GM23338 (cell line): ENCODE data around the gene DDTL. TPM values are rescaled to one million over a fixed set of nuclear protein-coding genes. Genes with fewer than 3 reads are reported as not detected.
A peak's percentile ranks its signal among the peaks of the same experiment; 100 is the strongest.

Source experiments
- ATAC-seq: fragments of 200-7000 bp; cut with Tn5 transposase; 3 replicates; pipeline ENCODE4 v1.9.1; 2020
- DNase-seq: peaks from one replicate; pipeline ENCODE4 v3.0.0-alpha.2; 2015; ENCODE audit warnings: low spot score
- H2AFZ ChIP-seq: fragments of 200-600 bp; sonication (generic); 2 replicates; pipeline ENCODE4 v1.8.0; 2016; ENCODE audit warnings: antibody characterized with exemption, mild to moderate bottlenecking, moderate library complexity
- H3F3A ChIP-seq: fragments of 200-600 bp; sonication (generic); replicated peaks from 2 replicates; pipeline ENCODE4 v1.8.0; 2017; ENCODE audit warnings: antibody characterized with exemption, mixed run types, low read depth
- H3K27ac ChIP-seq: fragments of 200-600 bp; sonication (generic); 2 replicates; pipeline ENCODE4 v1.6.1; 2016; ENCODE audit warnings: low read depth
- H3K27me3 ChIP-seq: fragments of 200-600 bp; sonication (generic); 2 replicates; pipeline ENCODE4 v1.8.0; 2016; ENCODE audit warnings: mild to moderate bottlenecking, mixed run types, moderate library complexity; ENCODE audit not compliant: insufficient read depth
- H3K36me3 ChIP-seq: fragments of 200-600 bp; sonication (generic); 2 replicates; pipeline ENCODE4 v1.8.0; 2016; ENCODE audit warnings: mild to moderate bottlenecking; ENCODE audit not compliant: insufficient read depth
- H3K4me1 ChIP-seq: fragments of 200-600 bp; sonication (generic); 2 replicates; pipeline ENCODE4 v1.8.0; 2016; ENCODE audit warnings: mild to moderate bottlenecking, moderate library complexity; ENCODE audit not compliant: insufficient read depth
- H3K4me2 ChIP-seq: fragments of 200-600 bp; sonication (generic); 2 replicates; pipeline ENCODE4 v1.7.1; 2017; ENCODE audit warnings: mixed run types
- H3K4me3 ChIP-seq: fragments of 200-600 bp; sonication (generic); 2 replicates; pipeline ENCODE4 v1.6.1; 2016; ENCODE audit warnings: mixed run types
- H3K79me2 ChIP-seq: fragments of 200-600 bp; sonication (generic); replicated peaks from 2 replicates; pipeline ENCODE4 v1.8.0; 2017; ENCODE audit warnings: mild to moderate bottlenecking; ENCODE audit not compliant: insufficient read depth
- H3K9me2 ChIP-seq: fragments of 200-600 bp; sonication (generic); 2 replicates; pipeline ENCODE4 v1.8.0; 2017; ENCODE audit not compliant: insufficient read depth
- H4K20me1 ChIP-seq: fragments of 200-600 bp; sonication (generic); replicated peaks from 2 replicates; pipeline ENCODE4 v1.8.0; 2017; ENCODE audit warnings: mild to moderate bottlenecking; ENCODE audit not compliant: insufficient read depth
- H3K27ac Mint-ChIP-seq: 2 replicates; pipeline ENCODE4 v1.8.0; 2020; ENCODE audit warnings: inconsistent platforms, mild to moderate bottlenecking, moderate library complexity, mixed read lengths
- H3K27me3 Mint-ChIP-seq: 3 replicates; pipeline ENCODE4 v1.8.0; 2022; ENCODE audit warnings: low read depth, mild to moderate bottlenecking, moderate library complexity, mixed read lengths, inconsistent platforms; ENCODE audit not compliant: insufficient read depth, poor library complexity
- H3K36me3 Mint-ChIP-seq: 3 replicates; pipeline ENCODE4 v1.8.0; 2021; ENCODE audit warnings: low read depth, mild to moderate bottlenecking, inconsistent platforms, moderate library complexity, mixed read lengths
- H3K4me1 Mint-ChIP-seq: 3 replicates; pipeline ENCODE4 v1.8.0; 2020; ENCODE audit warnings: mild to moderate bottlenecking, inconsistent platforms, mixed read lengths
- H3K4me3 Mint-ChIP-seq: 3 replicates; pipeline ENCODE4 v1.8.0; 2021; ENCODE audit warnings: moderate library complexity, mild to moderate bottlenecking, inconsistent platforms, mixed read lengths
- H3K9me3 Mint-ChIP-seq: 3 replicates; pipeline ENCODE4 v1.8.0; 2020; ENCODE audit warnings: moderate library complexity, mild to moderate bottlenecking, inconsistent platforms, mixed read lengths
- ETS1 ChIP-seq: IDR thresholded peaks from 2 replicates; pipeline ENCODE4 v1.6.1; 2016; ENCODE audit warnings: antibody characterized with exemption
- EZH2 ChIP-seq: fragments of 200-600 bp; sonication (generic); IDR thresholded peaks from one replicate; pipeline ENCODE4 v1.8.0; 2017; ENCODE audit warnings: antibody characterized with exemption, mild to moderate bottlenecking, low read depth; ENCODE audit not compliant: unreplicated experiment
- EZH2phosphoT487 ChIP-seq: fragments of 200-600 bp; sonication (generic); IDR thresholded peaks from one replicate; pipeline ENCODE4 v1.8.1; 2018; ENCODE audit warnings: antibody characterized with exemption; ENCODE audit not compliant: unreplicated experiment
- ZNF331 ChIP-seq: fragments of 250-450 bp; sonication (Bioruptor Pico); IDR thresholded peaks from 2 replicates; pipeline ENCODE4 v1.5.0; 2020; ENCODE audit warnings: low read depth, mild to moderate bottlenecking, moderate library complexity
- ZNF462 ChIP-seq: fragments of 250-450 bp; sonication (Bioruptor Pico); IDR thresholded peaks from 2 replicates; pipeline ENCODE4 v1.5.0; 2020; ENCODE audit warnings: mild to moderate bottlenecking, moderate library complexity
- polyA plus RNA-seq: library from polyadenylated mRNA; unstranded; fragments of >200 nt; fragmentation: Nextera tagmentation; extraction: Ambion mirVana; gene quantifications from 2 replicates; pipeline ENCODE4 v1.2.1, GENCODE V29; 2016
- total RNA-seq: library from RNA; depleted of rRNA; stranded (reverse); fragments of >200 nt; shearing (Covaris generic); gene quantifications from 2 replicates; pipeline ENCODE4 v1.2.3, GENCODE V29; 2014

Gene DDTL
- total and polyA plus RNA-seq, 2 experiments from 2014 or later, result 2.1 to 3.7 TPM

- Mint-ChIP-seq H3K4me1 (peaks cover 4% of the 10 kb centered on the region), H3K27ac (no peak overlapping the region), H3K27me3 (peaks cover 13% of the 10 kb centered on the region), H3K36me3 (peaks cover 6% of the 10 kb centered on the region; the same call in 1 of the 3 replicates), H3K9me3 (peaks cover 11% of the 10 kb centered on the region), H3K4me3 (no peak overlapping the region)
- H4K20me1 ChIP-seq, result no peaks in the 10 kb centered on the region
- no peaks in the 10 kb centered on the region for H3K36me3 ChIP-seq
- H3F3A ChIP-seq, result 0 out of 2 replicates have a peak, but pooled peaks cover 3% of the 10 kb centered on the region
- H3K4me3 ChIP-seq, result no peak overlapping the region
- peaks cover 31% of the 10 kb centered on the region for H3K79me2 ChIP-seq
- ATAC-seq (no peak), DNase-seq (no peak)
- no peaks in the 10 kb centered on the region for H3K9me2 ChIP-seq
- no peak overlapping the region for H3K4me2 ChIP-seq
- peaks cover 5% of the 10 kb centered on the region; the same call in 1 of the 2 replicates for H3K4me1 ChIP-seq
- no peak for TF ChIP-seq ZNF462 (CRISPR knock-in tag)
- TF ChIP-seq EZH2, result no peak
- no peak for TF ChIP-seq ZNF331 (CRISPR knock-in tag)
- no peak for TF ChIP-seq ETS1
- no peak for TF ChIP-seq EZH2phosphoT487
- H3K27me3 ChIP-seq, result no peaks in the 10 kb centered on the region
- no peak overlapping the region for H3K27ac ChIP-seq
- H2AFZ ChIP-seq, result peak overlapping the region; percentile 70
These were observed 42.7 kb downstream of the DDTL start for GRCh38 chr22:24009227-24010017.
